CD14-positive monocyte (primary cell): Measurements from ENCODE around the gene OR10W1. TPM values are rescaled to one million over a fixed set of nuclear protein-coding genes. Genes with fewer than 3 reads are reported as not detected.

Experiments used
- DNase-seq, 3 donors: peaks; one replicate each; pipeline ENCODE4 v3.0.0-alpha.2; 2011 to 2022
- H2AFZ ChIP-seq: 2 replicates; pipeline ENCODE4 v1.6.0; 2012; ENCODE audit warnings: mild to moderate bottlenecking, low read depth, low read length, inconsistent platforms; ENCODE audit not compliant: insufficient read depth, poor library complexity, severe bottlenecking
- H3K27ac ChIP-seq, 2 donors: 1 replicate in 1 of 2; 2 replicates in 1 of 2; pipeline ENCODE4 v1.5.1; 2012 to 2013; ENCODE audit warnings: low read length in 2 of 2, control low read depth in 1 of 2, inconsistent platforms in 1 of 2, low read depth in 1 of 2, mild to moderate bottlenecking in 1 of 2
- H3K27me3 ChIP-seq, 2 donors: one replicate each; pipeline versions ENCODE4 v1.6.0 to v1.6.1; 2011 to 2013; ENCODE audit warnings: low read length in 2 of 2; ENCODE audit not compliant: control insufficient read depth in 2 of 2, insufficient read depth in 2 of 2
- H3K36me3 ChIP-seq, 2 donors: replicated peaks in 1 of 2; 1 replicate in 1 of 2; 2 replicates in 1 of 2; pipeline versions ENCODE4 v1.5.1 to v1.6.1; 2012 to 2013; ENCODE audit warnings: low read length in 2 of 2, control low read depth in 1 of 2, inconsistent platforms in 1 of 2, mild to moderate bottlenecking in 1 of 2; ENCODE audit not compliant: insufficient read depth in 2 of 2, control insufficient read depth in 1 of 2
- H3K4me1 ChIP-seq, 2 donors: 1 replicate in 1 of 2; 2 replicates in 1 of 2; pipeline versions ENCODE4 v1.5.1 to v1.6.1; 2012 to 2013; ENCODE audit warnings: low read length in 2 of 2, control low read depth in 1 of 2, inconsistent platforms in 1 of 2, mild to moderate bottlenecking in 1 of 2, moderate library complexity in 1 of 2; ENCODE audit not compliant: insufficient read depth in 2 of 2, control insufficient read depth in 1 of 2
- H3K4me2 ChIP-seq: replicated peaks from 2 replicates; pipeline ENCODE3; 2012; ENCODE audit warnings: low read length, moderate library complexity, mild to moderate bottlenecking; ENCODE audit not compliant: poor library complexity, severe bottlenecking; ENCODE audit errors: extremely low read depth
- H3K4me3 ChIP-seq, 3 experiments: fragments of 200-600 bp in 1 of 3; sonication (generic) in 1 of 3; replicated peaks in 1 of 3; 1 replicate in 2 of 3; 2 replicates in 1 of 3; pipeline ENCODE4 v1.5.1; 2011 to 2013; ENCODE audit warnings: low read length in 3 of 3, mild to moderate bottlenecking in 3 of 3, control low read depth in 2 of 3, low read depth in 2 of 3, inconsistent platforms in 1 of 3, moderate library complexity in 1 of 3
- H3K79me2 ChIP-seq: 2 replicates; pipeline ENCODE4 v1.6.0; 2012; ENCODE audit warnings: mild to moderate bottlenecking, control low read depth, inconsistent platforms, low read length, moderate library complexity; ENCODE audit not compliant: insufficient read depth
- H3K9ac ChIP-seq: 2 replicates; pipeline ENCODE4 v1.6.0; 2017; ENCODE audit warnings: low read length, mild to moderate bottlenecking; ENCODE audit not compliant: insufficient read depth, poor library complexity, severe bottlenecking
- H3K9me3 ChIP-seq, 2 donors: replicated peaks in 1 of 2; 1 replicate in 1 of 2; 2 replicates in 1 of 2; pipeline versions ENCODE4 v1.5.1 to v1.6.1; 2012 to 2013; ENCODE audit warnings: low read length in 2 of 2, control low read depth in 1 of 2; ENCODE audit not compliant: control insufficient read depth in 1 of 2, insufficient read depth in 1 of 2
- H4K20me1 ChIP-seq: 2 replicates; pipeline ENCODE4 v1.6.0; 2012; ENCODE audit warnings: mild to moderate bottlenecking, low read length, control low read depth, moderate library complexity; ENCODE audit not compliant: insufficient read depth
- H3K27ac Mint-ChIP-seq, 7 donors: one replicate each; pipeline ENCODE4 v1.8.0; 2020; ENCODE audit warnings: mild to moderate bottlenecking in 7 of 7, mixed read lengths in 7 of 7, moderate library complexity in 6 of 7, inconsistent platforms in 2 of 7
- H3K27me3 Mint-ChIP-seq, 3 donors: one replicate each; pipeline ENCODE4 v1.8.0; 2021 to 2022; ENCODE audit warnings: low read depth in 3 of 3, mild to moderate bottlenecking in 3 of 3, mixed read lengths in 3 of 3, moderate library complexity in 3 of 3, inconsistent platforms in 1 of 3
- H3K36me3 Mint-ChIP-seq, 2 donors: one replicate each; pipeline ENCODE4 v1.8.0; 2020; ENCODE audit warnings: mixed read lengths in 2 of 2, inconsistent platforms in 1 of 2, mild to moderate bottlenecking in 1 of 2
- H3K4me1 Mint-ChIP-seq: one replicate; pipeline ENCODE4 v1.8.0; 2020; ENCODE audit warnings: mild to moderate bottlenecking, mixed read lengths
- H3K4me3 Mint-ChIP-seq, 2 donors: one replicate each; pipeline ENCODE4 v1.8.0; 2020; ENCODE audit warnings: mild to moderate bottlenecking in 2 of 2, mixed read lengths in 2 of 2, moderate library complexity in 1 of 2
- H3K9me3 Mint-ChIP-seq, 7 donors: one replicate each; pipeline ENCODE4 v1.8.0; 2020 to 2022; ENCODE audit warnings: mixed read lengths in 7 of 7, mild to moderate bottlenecking in 6 of 7, moderate library complexity in 6 of 7, inconsistent platforms in 2 of 7
- WGBS: methylation state at CpG from one replicate; pipeline ENCODE4 v1.1.5; 2013; ENCODE audit warnings: missing lambda C conversion rate; ENCODE audit not compliant: insufficient coverage; 5-methylcytosine and 5-hydroxymethylcytosine counted together
- intact Hi-C, 2 donors: fragments of 100-400 bp; cut with micrococcal nuclease; formaldehyde crosslinking; loops; one replicate each; pipeline versions ENCODE4 v1.15.0 to v1.15.1; 2023
- polyA minus RNA-seq: library from RNA; depleted of rRNA, polyadenylated mRNA; stranded (reverse); fragments of >200 nt; gene quantifications from 2 replicates; pipeline ENCODE4 v1.2.3, GENCODE V29; 2012
- polyA plus RNA-seq, 3 donors: library from polyadenylated mRNA; depleted of rRNA in 1 of 3; unstranded in 2 of 3; stranded (reverse) in 1 of 3; fragments of 300-500 nt in 2 of 3; fragments of >200 nt in 1 of 3; fragmentation: Illumina TruSeq in 2 of 3; gene quantifications; 1 replicate in 2 of 3; 2 replicates in 1 of 3; pipeline ENCODE4 v1.2.3, GENCODE V29; 2012 to 2021
- total RNA-seq, 12 experiments: library from RNA in 1 of 12; stranded (reverse) in 1 of 12; fragments of 120-200 nt in 1 of 12; gene quantifications; one replicate each; pipeline ENCODE4 v1.2.4 and lab custom pipeline; 2013 to 2026; ENCODE audit warnings: mixed read lengths in 6 of 12, inconsistent platforms in 1 of 12
- TF ChIP-seq, protein P1 (sequence below): fragments of 200-600 bp; IDR thresholded peaks from one replicate; pipeline ENCODE4 v1.8.0; 2022; ENCODE audit warnings: antibody characterized with exemption, mild to moderate bottlenecking

OR10W1 gene
- total RNA-seq (2013): not detected
- polyA plus RNA-seq (not detected), polyA minus RNA-seq (not detected in 2 replicates), total RNA-seq (lab: John Stamatoyannopoulos, UW) (0 to 0.30 (median 0) reads per million in 11 experiments)

- Histone ChIP-seq H2AFZ (no peak within 1 kb of the TSS), H3K9me3 (peaks cover 0 to 2% of the 10 kb centered on the region in 2 donors), H3K4me3 (no peak within 1 kb of the TSS), H4K20me1 (no peaks in the 10 kb centered on the region), H3K79me2 (no peaks in the 10 kb centered on the region), H3K36me3 (no peaks in the 10 kb centered on the region), H3K4me1 (no peaks in the 10 kb centered on the region), H3K9ac (no peak within 1 kb of the TSS), H3K27ac (no peak within 1 kb of the TSS), H3K4me2 (no peak within 1 kb of the TSS), H3K27me3 (no peaks in the 10 kb centered on the region)
- H3K4me3 Mint-ChIP-seq: no peak within 1 kb of the TSS
- H3K4me1 Mint-ChIP-seq: no peaks in the 10 kb centered on the region
- no peak for DNase-seq
- WGBS: no CpG with 5 or more reads among the region's 2 CpGs
- H3K9me3 Mint-ChIP-seq: peaks cover 2 to 4% (median 3%) of the 10 kb centered on the region in 7 donors
- TF ChIP-seq, protein P1, sequence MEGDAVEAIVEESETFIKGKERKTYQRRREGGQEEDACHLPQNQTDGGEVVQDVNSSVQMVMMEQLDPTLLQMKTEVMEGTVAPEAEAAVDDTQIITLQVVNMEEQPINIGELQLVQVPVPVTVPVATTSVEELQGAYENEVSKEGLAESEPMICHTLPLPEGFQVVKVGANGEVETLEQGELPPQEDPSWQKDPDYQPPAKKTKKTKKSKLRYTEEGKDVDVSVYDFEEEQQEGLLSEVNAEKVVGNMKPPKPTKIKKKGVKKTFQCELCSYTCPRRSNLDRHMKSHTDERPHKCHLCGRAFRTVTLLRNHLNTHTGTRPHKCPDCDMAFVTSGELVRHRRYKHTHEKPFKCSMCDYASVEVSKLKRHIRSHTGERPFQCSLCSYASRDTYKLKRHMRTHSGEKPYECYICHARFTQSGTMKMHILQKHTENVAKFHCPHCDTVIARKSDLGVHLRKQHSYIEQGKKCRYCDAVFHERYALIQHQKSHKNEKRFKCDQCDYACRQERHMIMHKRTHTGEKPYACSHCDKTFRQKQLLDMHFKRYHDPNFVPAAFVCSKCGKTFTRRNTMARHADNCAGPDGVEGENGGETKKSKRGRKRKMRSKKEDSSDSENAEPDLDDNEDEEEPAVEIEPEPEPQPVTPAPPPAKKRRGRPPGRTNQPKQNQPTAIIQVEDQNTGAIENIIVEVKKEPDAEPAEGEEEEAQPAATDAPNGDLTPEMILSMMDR: no peak
- H3K27ac Mint-ChIP-seq: no peak within 1 kb of the TSS
- no peaks in the 10 kb centered on the region for H3K36me3 Mint-ChIP-seq
- H3K27me3 Mint-ChIP-seq: peaks cover 0 to 2% (median 0%) of the 10 kb centered on the region in 3 donors
- intact Hi-C loops: no loop called here
Measured at GRCh38 chr11:58268142-58268541, at the start of gene OR10W1. TSS of gene OR10W1 (minus strand) at chr11:58268260. CDS start at chr11:58267858, 402 bp downstream.

- Histone ChIP-seq H3K4me1 (no peaks in the 10 kb centered on the region), H3K27ac (no peak overlapping the region), H3K4me3 (no peak overlapping the region), H3K36me3 (no peaks in the 10 kb centered on the region), H3K4me2 (no peak overlapping the region), H3K9me3 (no peaks in the 10 kb centered on the region), H3K9ac (no peak overlapping the region), H2AFZ (no peak overlapping the region), H3K79me2 (no peaks in the 10 kb centered on the region), H3K27me3 (no peaks in the 10 kb centered on the region), H4K20me1 (no peaks in the 10 kb centered on the region)
- Mint-ChIP-seq H3K27me3 (peaks cover 0 to 2% (median 0%) of the 10 kb centered on the region in 3 donors), H3K4me1 (no peaks in the 10 kb centered on the region), H3K36me3 (no peaks in the 10 kb centered on the region), H3K4me3 (no peak overlapping the region), H3K27ac (no peak overlapping the region), H3K9me3 (peaks cover 0 to 7% (median under 1%) of the 10 kb centered on the region in 7 donors)
- DNase-seq: no peak
- WGBS: no CpG with 5 or more reads among the region's 2 CpGs
- TF ChIP-seq, protein P1: no peak
- intact Hi-C loops: no loop called here
Measured at GRCh38 chr11:58316142-58316541, 48.1 kb upstream of the OR10W1 start.
